Measurements from ENCODE around the gene PTPN11. TPM values are rescaled to one million over a fixed set of nuclear protein-coding genes. Genes with fewer than 3 reads are reported as not detected.
"Not testable (repeated sequence)": the region's sequence is repeated elsewhere in the genome, so short reads cannot be mapped to it uniquely, and the experiment has no call there.

The PTPN11 gene
- total RNA-seq, 1 experiment from 2014 or later, result 181 TPM

- POLR2A ChIA-PET, result no interaction called here
These were observed 99.1 kb downstream of the PTPN11 start for GRCh38 chr12:112517730-112518364.

GRCh38 chr12:112518365-112518735 is 99.6 kb downstream of the PTPN11 start:
- H3K36me3 ChIP-seq (ENCODE audit: control insufficient read depth in 1 of 2, insufficient read depth in 2 of 2, low read length in 2 of 2), result no peaks in the 10 kb centered on the region
- no peak overlapping the region for H3K27ac ChIP-seq (ENCODE audit: low read depth, low read length)
- intact Hi-C loops (cut with micrococcal nuclease), result no loop called here
- no peak overlapping the region for H3K4me3 ChIP-seq (replicated peaks in 1 of 2; ENCODE audit: low read depth in 1 of 2, low read length in 2 of 2)
- H3K9me3 ChIP-seq (ENCODE audit: control insufficient read depth in 1 of 2, insufficient read depth in 1 of 2, low read depth in 1 of 2, low read length in 2 of 2), result no peaks in the 10 kb centered on the region
- ATAC-seq (no peak), DNase-seq (ENCODE audit: low read depth, low spot score) (no peak)
- no peak overlapping the region for H2AFZ ChIP-seq (ENCODE audit: low read depth, low read length, poor library complexity, severe bottlenecking)
- no peaks in the 10 kb centered on the region for H3K4me1 ChIP-seq (ENCODE audit: control insufficient read depth in 1 of 2, insufficient read depth in 2 of 2, low read length in 2 of 2)
- no peaks in the 10 kb centered on the region for H3K9me2 ChIP-seq (ENCODE audit: insufficient read depth)
- H3K27me3 ChIP-seq (ENCODE audit: insufficient read depth, low read length), result no peaks in the 10 kb centered on the region
- RAD21 ChIA-PET (ENCODE audit: low non-redundant PET in 1 of 2, low total read pairs in 2 of 2, uncharacterized antibody in 2 of 2, unreplicated experiment in 2 of 2), result no interaction called here
- TF ChIP-seq POLR2AphosphoS5 (IDR thresholded peaks at IDR 0.05; ENCODE audit: low read depth, low read length), result no peak
- no peak for TF ChIP-seq ZFX (IDR thresholded peaks at IDR 0.05)
- TF ChIP-seq RAD21 (IDR thresholded peaks at IDR 0.05; ENCODE audit: low read depth), result no peak
- no peak for TF ChIP-seq SP1 (IDR thresholded peaks at IDR 0.05; ENCODE audit: low read depth)
- no peak for TF ChIP-seq POLR2A (IDR thresholded peaks at IDR 0.05; ENCODE audit: borderline replicate concordance, extremely low read depth, insufficient read depth, insufficient read length)
- no peak for TF ChIP-seq MAX (IDR thresholded peaks at IDR 0.05)
- TF ChIP-seq SRF (IDR thresholded peaks at IDR 0.05; ENCODE audit: low read depth), result no peak
- TF ChIP-seq ATF3 (IDR thresholded peaks at IDR 0.05), result no peak
- TF ChIP-seq SIN3A (IDR thresholded peaks at IDR 0.05; ENCODE audit: low read depth), result no peak
- H4K20me1 ChIP-seq (ENCODE audit: insufficient read depth), result no peaks in the 10 kb centered on the region
- no peak overlapping the region for H3K4me2 ChIP-seq (ENCODE audit: low read length)
- no TSS peak for BruUV-seq (replicated peaks)
- CTCF ChIA-PET, result no interaction called here
- POLR2A ChIA-PET, result no interaction called here
- H3K9ac ChIP-seq (ENCODE audit: low read length), result no peak overlapping the region
- H3K79me2 ChIP-seq (ENCODE audit: insufficient read depth, low read length), result no peaks in the 10 kb centered on the region

More at GRCh38 chr12:112517730-112518364, 99.1 kb downstream of the PTPN11 start:
- BruUV-seq (replicated peaks), result no TSS peak
- no peak for TF ChIP-seq SIN3A (IDR thresholded peaks at IDR 0.05; ENCODE audit: low read depth)
- TF ChIP-seq ATF3 (IDR thresholded peaks at IDR 0.05), result no peak
- TF ChIP-seq EZH2phosphoT487 (IDR thresholded peaks at IDR 0.05; ENCODE audit: borderline replicate concordance), result no peak
- no peak for TF ChIP-seq RAD21 (IDR thresholded peaks at IDR 0.05; ENCODE audit: low read depth)
- no peak for TF ChIP-seq EZH2 (IDR thresholded peaks at IDR 0.05)
- TF ChIP-seq CEBPB (IDR thresholded peaks at IDR 0.05; ENCODE audit: low read depth), result no peak
- Histone ChIP-seq H3K4me3 (replicated peaks in 1 of 2; ENCODE audit: low read depth in 1 of 2, low read length in 2 of 2) (no peak overlapping the region), H3K9me3 (ENCODE audit: control insufficient read depth in 1 of 2, insufficient read depth in 1 of 2, low read depth in 1 of 2, low read length in 2 of 2) (no peaks in the 10 kb centered on the region), H2AFZ (ENCODE audit: low read depth, low read length, poor library complexity, severe bottlenecking) (no peak overlapping the region), H4K20me1 (ENCODE audit: insufficient read depth) (no peaks in the 10 kb centered on the region), H3K4me1 (ENCODE audit: control insufficient read depth in 1 of 2, insufficient read depth in 2 of 2, low read length in 2 of 2) (no peaks in the 10 kb centered on the region), H3K9ac (ENCODE audit: low read length) (no peak overlapping the region), H3K27ac (ENCODE audit: low read depth, low read length) (no peak overlapping the region), H3K4me2 (ENCODE audit: low read length) (no peak overlapping the region), H3K79me2 (ENCODE audit: insufficient read depth, low read length) (no peaks in the 10 kb centered on the region), H3K9me2 (ENCODE audit: insufficient read depth) (no peaks in the 10 kb centered on the region), H3K27me3 (ENCODE audit: insufficient read depth, low read length) (no peaks in the 10 kb centered on the region), H3K36me3 (ENCODE audit: control insufficient read depth in 1 of 2, insufficient read depth in 2 of 2, low read length in 2 of 2) (no peaks in the 10 kb centered on the region)
- DNase-seq (ENCODE audit: low read depth, low spot score) (no peak), ATAC-seq (no peak)
- ChIA-PET CTCF (no interaction called here), RAD21 (ENCODE audit: low non-redundant PET in 1 of 2, low total read pairs in 2 of 2, uncharacterized antibody in 2 of 2, unreplicated experiment in 2 of 2) (no interaction called here)
- intact Hi-C loops (cut with micrococcal nuclease), result no loop called here

- ATAC-seq; H3K4me2 ChIP-seq (ENCODE audit: low read length); H3K79me2 ChIP-seq (ENCODE audit: insufficient read depth, low read length); H3K27ac ChIP-seq (ENCODE audit: low read depth, low read length); H3K27me3 ChIP-seq (ENCODE audit: insufficient read depth, low read length); H3K36me3 ChIP-seq (ENCODE audit: control insufficient read depth in 1 of 2, insufficient read depth in 2 of 2, low read length in 2 of 2); intact Hi-C loops (cut with micrococcal nuclease); POLR2A ChIA-PET; H3K4me1 ChIP-seq (ENCODE audit: control insufficient read depth in 1 of 2, insufficient read depth in 2 of 2, low read length in 2 of 2); H4K20me1 ChIP-seq (ENCODE audit: insufficient read depth); H3K9ac ChIP-seq (ENCODE audit: low read length); H3K9me3 ChIP-seq (ENCODE audit: control insufficient read depth in 1 of 2, insufficient read depth in 1 of 2, low read depth in 1 of 2, low read length in 2 of 2); CTCF ChIA-PET; H3K9me2 ChIP-seq (ENCODE audit: insufficient read depth); RAD21 ChIA-PET (ENCODE audit: low non-redundant PET in 1 of 2, low total read pairs in 2 of 2, uncharacterized antibody in 2 of 2, unreplicated experiment in 2 of 2); DNase-seq (ENCODE audit: low read depth, low spot score); H3K4me3 ChIP-seq (replicated peaks in 1 of 2; ENCODE audit: low read depth in 1 of 2, low read length in 2 of 2); BruUV-seq (replicated peaks); H2AFZ ChIP-seq (ENCODE audit: low read depth, low read length, poor library complexity, severe bottlenecking): not testable (repeated sequence)
These were observed 101.1 kb downstream of the PTPN11 start for GRCh38 chr12:112519841-112520340.

All from HCT116 (cell line).